ENCODE data around the gene NPY4R. TPM values are rescaled to one million over a fixed set of nuclear protein-coding genes. Genes with fewer than 3 reads are reported as not detected.
"Not testable (repeated sequence)": the region's sequence is repeated elsewhere in the genome, so short reads cannot be mapped to it uniquely, and the experiment has no call there.

Gene NPY4R, protein sequence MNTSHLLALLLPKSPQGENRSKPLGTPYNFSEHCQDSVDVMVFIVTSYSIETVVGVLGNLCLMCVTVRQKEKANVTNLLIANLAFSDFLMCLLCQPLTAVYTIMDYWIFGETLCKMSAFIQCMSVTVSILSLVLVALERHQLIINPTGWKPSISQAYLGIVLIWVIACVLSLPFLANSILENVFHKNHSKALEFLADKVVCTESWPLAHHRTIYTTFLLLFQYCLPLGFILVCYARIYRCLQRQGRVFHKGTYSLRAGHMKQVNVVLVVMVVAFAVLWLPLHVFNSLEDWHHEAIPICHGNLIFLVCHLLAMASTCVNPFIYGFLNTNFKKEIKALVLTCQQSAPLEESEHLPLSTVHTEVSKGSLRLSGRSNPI
- total RNA-seq = not detected

DNA sequence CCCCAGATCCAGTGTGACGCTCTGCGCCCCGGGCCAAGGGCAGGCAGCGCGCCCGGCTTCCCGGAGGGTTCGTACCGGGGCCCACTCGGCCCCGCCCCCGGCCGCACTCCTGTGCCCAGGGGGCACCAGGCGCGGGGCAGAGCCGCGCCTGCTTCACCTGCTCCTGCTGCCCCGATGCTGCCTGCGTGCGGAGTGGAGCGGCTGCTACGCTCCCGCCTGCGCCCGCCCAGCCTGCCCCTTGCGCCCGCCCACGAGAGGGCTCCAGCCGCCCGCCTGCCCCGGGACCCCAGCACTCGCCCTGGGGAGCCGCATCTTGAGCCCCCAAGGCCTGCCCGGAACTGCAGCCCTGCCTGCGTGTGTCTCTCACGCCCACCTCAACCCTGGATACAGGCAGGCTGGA, at the start of gene NPY4R:
TSS of gene NPY4R (minus strand) at position 194 of the 400 bp plus-strand sequence. CDS start 3,323 bp downstream, outside the sequence.
- DNase-seq = not testable (repeated sequence)

DNA sequence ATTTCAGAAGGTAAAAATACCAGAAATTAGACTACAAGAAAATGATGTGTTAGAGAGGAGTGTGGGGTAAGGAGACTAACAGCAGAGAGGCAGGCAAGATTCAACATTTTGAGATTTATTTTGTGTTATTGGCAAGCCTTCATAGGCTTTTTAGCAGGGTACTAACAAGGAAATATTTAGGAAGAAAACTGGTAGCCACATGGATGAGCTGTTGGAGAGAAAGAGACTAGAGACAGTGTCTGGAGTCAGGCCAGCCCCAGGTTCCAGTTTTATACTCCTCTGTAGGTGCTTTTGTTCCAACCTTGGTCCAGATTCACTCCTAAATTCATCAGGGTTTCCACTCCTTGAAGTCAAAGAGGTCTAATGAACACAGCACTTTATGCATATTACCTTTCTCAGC, 49.6 kb upstream of the NPY4R start:
- DNase-seq = no peak

DNA sequence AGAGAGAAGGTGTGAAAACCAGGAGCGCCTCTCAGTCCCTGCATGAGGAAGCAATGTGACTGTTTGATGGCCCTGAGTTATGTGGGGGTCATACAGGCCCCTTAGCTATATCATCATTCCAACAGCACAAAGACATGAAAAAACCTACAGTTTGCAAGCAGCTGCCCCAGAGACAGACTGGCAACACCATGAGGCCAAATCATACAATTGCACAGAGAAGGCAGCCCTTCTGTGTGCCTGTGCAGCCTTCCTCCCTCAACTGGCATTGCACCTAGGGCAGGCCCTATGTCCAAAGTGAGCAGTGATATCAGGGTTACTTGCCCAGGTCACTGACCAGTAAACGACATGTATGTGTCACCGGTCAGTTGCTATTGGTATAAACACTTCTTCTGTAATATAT, 49.1 kb upstream of the NPY4R start:
- DNase-seq = no peak

DNA sequence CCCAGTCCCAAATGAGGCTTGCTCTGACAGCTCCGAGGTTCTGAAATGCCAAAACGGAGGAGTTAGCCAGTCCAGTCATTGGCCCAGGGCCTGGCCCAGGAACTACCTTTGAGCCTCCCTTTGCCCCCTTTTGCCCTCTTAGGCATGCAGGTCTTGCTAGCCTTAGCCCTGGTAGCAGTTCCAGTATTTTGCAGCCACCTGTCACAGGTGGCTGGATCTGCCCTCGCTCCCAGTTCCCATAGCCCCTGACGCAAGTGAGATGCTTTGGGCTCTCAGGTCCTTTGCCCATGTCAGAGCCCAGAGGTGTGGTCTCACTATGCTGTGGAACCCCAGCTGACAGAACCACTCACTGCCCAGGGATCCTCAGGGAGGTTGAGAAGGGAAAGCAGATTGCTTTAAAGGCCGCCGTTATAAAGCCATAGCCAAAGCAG, 48.7 kb upstream of the NPY4R start:
- DNase-seq = no peak

DNA sequence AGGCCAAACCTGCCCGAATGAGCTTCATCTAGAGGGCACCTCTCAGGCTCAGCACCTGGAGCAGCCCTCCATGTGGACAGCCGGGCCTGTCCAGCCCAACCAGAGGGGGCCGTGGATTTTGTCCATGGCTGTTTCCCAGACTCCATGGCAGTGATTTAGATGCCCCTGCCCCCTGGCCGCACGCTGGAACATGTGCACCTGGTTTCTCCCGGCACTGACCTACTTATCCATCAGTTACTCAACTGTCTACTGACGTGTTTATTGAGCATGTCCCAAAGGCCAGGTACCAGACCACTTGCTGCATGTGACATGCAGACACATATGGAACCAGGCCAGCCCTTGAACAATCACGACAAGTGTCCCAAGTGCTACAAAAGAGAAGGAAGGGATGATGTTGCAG, 47.6 kb upstream of the NPY4R start:
- DNase-seq = not testable (repeated sequence)

DNA sequence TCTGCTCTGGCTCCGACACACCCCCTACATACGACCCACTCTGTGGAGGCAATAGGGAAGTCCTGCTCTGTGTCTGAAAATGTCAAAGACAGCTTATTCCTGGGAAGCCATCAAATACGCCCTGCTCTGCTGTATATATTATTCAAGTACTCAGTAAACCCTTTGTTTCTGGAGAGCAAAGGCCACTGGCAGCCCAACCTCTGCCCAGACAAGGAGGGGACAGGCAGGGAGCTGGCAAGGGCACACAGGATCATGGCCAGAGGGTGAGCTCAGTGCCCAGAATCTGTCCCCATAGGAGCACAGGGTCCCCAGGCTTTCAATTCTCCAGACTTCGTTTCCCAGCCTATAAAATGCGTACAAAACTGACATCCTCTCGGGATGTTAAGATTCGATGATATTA, 47.0 kb upstream of the NPY4R start:
- not testable (repeated sequence) for DNase-seq

DNA sequence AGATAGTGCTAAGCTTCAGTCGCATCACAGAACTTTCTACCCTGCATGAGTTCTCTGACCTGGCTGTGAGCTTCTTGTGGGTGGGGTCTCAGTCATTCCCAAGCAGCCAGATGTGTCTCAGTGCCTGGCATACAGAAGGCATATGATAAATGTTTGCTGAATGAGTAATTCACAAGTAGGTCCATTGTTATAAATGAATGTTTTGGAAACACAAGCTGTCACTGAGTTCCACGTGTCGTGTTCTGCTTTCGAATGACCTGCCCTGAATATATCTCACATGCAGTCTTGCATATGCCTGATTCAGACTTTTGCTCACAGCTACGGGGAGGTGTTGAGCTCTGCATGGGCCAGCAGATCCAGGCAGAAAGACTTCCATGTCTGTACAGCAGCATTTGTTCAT, 46.2 kb upstream of the NPY4R start:
- not testable (repeated sequence) for DNase-seq

DNA sequence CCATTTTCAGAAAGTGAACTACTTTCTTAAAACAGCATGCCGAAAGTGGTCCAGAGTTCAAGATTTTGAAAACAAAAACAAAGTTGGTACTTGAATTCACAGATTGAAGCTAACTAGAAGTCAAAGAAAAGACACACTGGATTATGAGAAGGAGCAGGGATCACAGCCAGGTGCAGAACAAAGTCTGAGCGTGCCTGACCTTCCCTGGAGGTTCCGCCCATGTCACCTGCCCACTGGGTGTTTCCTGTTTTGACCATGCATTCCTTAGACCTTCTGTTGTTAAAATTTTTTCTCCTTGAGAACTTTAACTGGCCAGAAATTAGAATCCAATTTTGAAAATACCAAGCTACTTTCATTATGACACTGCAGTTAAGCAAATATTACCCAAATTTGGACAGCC, 34.2 kb upstream of the NPY4R start:
- DNase-seq = not testable (repeated sequence)

DNA sequence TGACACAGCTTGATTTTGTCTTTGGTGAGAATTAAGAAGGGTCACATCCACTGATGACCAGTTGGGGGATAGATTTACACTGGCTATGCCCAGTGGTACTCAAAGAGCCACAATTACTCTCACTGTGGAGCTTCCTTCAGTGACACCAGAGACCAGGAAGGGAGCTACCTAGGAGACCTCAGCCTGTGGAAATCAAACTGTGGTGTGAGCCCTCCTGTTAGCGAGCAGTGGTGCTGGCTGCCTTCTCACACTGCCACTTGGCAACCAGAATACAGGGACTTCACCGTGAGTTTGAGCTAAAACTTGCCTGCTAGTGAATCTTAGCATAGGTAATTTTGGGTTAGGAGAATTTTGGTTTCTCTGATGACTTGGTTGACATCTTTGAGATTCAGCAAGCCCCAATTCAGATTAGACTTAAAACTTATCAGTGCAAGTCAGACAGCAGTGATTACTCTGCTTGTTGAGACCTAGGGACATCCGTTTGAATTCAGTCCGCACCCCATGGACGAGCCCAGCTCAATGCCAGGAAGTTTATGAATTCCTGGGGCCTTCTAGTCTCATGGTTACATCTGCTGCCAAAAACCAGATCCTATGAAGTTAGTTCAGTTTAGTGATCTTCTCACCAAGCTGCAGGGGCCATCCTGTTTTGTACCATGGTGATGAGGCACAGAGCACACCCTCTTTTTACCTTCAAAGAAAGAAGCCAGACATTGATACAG, 33.4 kb upstream of the NPY4R start:
- not testable (repeated sequence) for DNase-seq

DNA sequence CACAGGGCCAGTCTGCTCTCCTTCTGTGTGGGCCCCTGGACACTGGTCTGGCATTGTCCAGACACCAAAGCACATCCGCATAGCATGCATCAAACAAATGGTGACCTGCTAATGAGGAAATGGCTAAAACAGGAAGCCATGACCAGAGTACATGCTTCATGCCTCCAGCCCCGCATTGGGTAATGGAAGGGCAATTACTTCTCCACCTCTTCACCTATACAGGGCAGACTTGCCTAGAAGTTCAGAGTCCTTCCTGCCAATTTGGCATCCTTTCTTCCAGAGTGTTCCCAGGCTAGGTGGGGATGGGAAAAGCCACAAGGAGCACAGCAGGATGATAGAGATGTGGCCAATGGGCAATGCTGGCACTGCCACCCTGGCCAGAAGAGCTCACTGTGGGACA, 32.1 kb upstream of the NPY4R start:
- not testable (repeated sequence) for DNase-seq

DNA sequence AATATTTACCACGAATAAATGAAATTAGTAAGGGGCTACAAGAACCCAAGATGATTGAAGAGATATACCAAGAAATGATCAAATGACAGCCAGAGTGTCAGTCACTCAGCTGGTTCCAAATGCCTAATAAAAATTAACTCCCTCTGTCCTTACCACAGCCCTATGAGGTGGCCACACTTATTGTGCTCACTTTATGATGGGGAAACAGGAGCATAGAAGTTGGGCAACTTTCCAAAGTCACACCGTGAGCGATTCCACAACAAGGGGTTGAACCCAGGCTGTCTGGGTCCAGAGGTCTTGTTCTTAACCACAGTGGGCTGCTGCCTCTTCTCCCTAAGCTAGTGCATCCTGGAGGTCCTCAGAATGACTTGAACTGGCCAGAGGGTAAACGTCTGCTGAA, 31.6 kb upstream of the NPY4R start:
- DNase-seq = not testable (repeated sequence)

DNA sequence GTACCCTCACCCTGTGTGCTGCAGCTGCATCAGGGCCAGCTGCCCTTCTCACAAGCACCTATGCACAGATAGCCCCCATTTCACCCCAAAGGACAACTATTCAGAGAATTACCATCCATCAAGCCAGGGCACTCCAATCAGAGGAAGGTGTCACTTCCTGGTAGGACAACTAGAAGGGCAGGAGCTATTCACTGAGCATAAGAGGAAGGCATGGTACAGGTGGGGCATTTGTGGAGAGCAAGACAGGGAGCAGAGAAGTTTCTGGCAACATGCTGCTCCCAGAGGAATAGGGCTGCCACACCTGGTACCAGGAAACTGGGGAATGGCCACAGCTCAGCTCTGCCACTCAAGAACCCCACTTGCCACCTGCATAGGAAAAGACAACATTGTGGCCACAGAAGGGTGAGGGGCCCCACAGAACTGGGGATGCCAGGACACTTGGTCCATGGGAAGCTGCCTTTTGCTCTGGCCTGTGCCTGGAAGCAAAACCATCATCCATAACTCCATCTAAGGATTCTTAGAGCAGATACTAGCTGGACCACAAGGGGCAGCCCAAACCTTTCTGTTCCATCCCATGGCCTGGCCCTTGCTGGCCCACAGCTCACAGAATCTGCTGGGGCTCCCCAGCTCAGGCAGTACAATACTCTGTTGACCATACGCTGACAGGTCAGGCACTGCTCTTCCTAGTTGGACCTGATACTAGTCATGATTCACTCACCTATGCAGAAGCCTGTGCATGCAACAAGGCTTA, 25.8 kb upstream of the NPY4R start:
- DNase-seq = not testable (repeated sequence)

DNA sequence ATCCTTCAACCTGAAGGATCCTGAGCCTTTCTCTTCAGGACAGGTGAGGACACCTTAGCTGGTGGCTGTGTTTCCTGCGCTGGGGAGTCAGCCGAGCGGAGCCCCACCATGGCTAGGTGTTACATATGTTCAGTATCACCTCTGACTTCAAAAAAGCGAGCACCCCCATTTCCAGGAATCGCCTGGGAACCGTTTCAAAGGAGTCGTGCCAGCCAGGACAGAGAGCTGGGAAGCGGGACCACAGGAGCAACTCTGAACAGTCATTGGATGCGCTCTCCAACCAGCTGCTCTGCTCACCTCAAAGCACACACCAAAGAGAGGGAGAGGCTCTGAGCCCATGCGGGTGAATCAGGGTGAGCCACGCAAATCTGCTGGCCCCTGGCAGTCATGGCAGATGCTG, 24.5 kb upstream of the NPY4R start:
- DNase-seq = peak; percentile 0

DNA sequence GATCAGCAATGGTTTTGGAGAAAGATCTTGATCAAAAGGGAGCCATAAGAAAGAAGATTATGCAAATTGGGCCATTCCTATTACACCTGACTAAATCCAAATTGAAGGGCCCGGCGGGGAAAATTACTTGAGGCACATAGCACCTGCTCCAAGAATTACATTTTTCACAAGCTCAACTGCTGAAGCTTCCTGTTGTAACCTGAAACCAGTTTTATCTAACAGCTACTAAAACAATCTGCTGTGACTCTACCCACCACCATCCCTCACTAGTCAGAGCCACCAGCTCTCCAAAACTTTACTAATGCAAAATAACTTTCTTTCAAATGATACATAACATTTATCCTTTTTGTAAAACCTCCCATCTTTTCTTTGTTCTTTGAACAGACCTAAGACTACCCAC, 20.7 kb upstream of the NPY4R start:
- not testable (repeated sequence) for DNase-seq

DNA sequence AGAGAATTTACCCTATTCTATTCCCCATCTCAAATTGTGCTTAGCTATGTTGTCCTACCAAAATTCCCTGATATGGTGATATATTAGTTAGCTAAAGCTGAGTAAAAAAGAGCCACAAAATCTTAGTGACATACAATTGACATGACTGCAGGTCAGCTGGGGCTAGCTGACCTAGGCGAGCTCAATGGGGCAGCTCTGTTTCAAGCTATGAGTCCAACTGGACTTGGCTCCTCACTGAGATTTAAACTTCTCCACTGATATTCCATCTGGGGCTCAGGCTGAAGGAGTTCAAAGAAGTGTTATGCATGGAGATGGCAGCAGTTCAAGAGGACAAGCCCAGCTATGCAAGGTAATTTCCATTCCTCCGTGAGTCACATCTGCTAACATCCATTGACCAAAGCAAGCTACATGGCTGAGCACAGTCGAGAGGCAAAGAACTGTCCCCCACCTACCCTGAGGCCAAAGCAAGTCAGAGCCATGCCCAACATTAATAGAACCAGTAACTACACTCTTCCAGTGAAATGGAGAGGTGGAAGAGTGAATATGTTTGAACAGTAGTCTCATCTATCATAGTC, 9.1 kb upstream of the NPY4R start:
- not testable (repeated sequence) for DNase-seq

DNA sequence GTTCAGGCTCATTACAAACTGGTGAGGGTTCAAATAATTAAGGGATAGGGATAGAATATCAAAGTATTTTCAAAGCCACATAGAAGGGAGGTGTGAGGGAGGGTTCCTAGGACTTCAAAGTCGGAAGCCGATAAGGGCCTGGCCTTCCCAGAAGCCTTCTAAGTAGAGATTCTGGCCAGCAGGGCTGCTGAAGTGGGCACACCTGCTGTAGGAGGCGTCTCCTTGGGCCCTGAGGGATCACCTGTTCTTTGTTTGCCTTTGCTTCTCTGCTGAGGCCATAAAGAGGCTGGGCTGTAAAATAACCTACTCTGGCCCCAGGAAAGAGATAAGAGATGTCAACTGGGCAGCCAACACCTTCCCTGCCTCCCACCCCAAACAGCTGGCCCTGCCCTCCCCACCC, 8.0 kb upstream of the NPY4R start:
- not testable (repeated sequence) for DNase-seq

DNA sequence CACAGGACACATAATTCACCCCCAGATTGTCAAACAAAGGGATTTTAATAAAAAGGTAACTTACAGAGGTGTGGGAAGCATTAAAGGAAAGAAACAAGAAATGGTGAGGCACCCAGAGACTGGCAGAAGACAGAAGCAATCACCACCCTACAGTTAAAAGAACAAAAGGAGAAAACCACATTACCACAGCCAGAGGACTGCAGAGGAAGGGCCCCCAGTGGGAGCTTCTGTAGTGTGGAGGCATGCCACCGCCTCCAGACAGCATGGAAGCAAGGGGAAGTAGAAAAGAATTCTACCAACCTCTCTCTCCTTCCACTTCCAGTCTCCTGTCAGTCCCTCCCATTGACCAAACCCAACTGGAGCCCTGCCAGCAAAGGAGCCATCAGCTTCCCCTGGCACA, 4.4 kb upstream of the NPY4R start:
- not testable (repeated sequence) for DNase-seq

DNA sequence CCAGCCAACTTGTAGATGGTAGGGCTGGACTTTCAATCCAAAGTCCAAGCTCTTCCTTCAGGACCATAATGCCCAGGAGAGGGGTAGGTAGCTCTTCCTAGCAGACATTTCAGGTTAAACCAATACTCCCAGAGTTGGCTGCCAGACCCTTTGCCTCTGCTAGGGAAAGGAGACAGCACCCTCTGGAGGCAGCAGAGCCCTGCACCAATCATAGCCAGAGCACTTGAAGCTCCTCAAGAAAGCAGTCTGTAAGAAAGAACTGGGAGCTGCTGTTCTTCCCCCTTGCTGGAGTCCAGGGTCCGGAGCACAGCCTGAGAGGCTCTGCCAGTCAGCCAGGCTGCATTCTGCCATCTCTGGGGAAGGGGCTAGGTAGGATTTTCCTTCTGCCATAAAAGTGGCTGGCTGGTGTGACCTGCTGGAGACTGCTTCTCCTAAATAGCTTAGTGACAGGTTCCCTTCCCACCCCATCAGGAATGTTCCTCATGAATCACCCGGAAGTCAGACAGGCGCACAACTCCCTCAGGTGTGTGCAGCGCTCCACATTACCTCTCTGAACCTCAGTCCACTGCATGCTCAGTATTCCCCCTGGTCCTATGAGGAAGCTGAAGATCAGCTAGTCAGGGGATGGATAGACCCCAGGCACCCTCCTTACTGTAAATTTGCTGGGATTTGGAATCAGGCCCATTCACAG, 2.5 kb upstream of the NPY4R start:
- DNase-seq = not testable (repeated sequence)

DNA sequence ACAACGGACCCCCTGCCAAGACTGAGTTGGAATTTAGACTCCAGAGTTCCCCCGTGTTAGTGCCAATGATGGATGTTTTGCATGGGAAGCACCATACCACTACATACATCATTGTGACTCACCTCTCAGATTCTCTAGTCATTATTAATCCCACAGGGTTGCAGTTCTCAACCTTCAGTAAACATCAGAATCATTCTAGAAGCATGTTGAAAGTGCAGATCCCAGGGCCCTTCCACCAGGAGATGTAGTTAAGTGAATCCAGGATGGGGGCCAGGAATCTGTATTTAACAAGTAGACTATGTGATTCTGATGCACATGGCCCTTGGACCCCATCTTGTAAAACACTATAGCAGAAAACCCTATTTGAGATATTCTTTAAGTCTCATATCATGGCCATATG, 2.1 kb downstream of the NPY4R start:
- DNase-seq = not testable (repeated sequence)

DNA sequence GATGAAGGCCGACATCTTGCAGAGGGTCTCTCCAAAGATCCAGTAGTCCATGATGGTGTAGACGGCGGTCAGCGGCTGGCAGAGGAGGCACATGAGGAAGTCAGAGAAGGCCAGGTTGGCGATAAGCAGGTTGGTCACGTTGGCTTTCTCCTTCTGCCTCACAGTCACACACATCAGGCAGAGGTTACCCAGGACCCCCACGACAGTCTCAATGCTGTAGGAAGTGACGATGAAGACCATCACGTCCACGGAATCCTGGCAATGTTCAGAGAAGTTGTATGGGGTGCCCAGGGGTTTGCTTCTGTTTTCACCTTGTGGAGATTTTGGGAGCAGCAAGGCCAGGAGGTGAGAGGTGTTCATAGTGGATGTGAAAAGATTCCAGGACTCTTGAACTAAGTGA, 3.5 kb downstream of the NPY4R start:
- not testable (repeated sequence) for DNase-seq

DNA sequence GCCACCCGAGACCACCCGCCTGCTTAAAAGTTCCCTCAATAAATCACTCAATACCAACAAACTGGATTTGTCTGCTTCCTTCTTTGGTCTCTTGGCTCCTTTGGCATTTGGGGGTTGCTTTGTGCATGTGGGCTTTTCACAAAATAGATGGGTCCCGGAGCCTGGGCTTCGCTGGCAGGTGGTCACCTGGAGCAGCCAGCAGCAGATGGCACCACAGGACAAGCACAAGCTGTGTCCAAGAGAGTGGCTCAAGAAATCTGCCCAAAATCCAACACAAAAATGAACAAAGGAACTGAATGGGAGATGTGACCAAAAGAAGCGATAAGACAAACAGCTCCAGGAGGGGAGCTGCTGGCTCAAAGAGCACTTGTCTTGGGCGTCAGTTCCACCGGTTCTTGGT, 6.2 kb downstream of the NPY4R start:
- not testable (repeated sequence) for DNase-seq

DNA sequence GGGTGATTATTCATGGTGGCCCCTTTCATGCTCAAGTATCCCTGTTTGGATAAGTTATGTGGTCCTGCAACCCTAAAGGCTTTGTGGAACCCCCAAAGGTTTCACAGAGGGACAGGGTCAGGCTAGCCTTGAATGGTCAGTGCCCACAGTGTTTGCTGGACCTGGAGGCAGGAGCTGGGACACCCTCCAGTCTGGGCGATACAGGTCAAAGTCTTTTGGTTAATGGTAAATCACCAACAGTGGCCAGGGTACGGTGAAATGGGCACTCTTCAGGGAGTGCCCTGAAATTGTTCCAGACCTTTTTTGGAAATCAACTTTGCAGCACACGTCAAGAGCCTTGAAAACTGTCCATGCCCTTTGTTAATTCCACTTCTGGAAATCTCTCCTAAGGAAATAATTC, 8.7 kb downstream of the NPY4R start:
- DNase-seq = not testable (repeated sequence)
